Measurements from ENCODE around the gene UQCR10.
"Not testable (repeated sequence)": the region's sequence is repeated elsewhere in the genome, so short reads cannot be mapped to it uniquely, and the experiment has no call there.

The UQCR10 gene

DNA sequence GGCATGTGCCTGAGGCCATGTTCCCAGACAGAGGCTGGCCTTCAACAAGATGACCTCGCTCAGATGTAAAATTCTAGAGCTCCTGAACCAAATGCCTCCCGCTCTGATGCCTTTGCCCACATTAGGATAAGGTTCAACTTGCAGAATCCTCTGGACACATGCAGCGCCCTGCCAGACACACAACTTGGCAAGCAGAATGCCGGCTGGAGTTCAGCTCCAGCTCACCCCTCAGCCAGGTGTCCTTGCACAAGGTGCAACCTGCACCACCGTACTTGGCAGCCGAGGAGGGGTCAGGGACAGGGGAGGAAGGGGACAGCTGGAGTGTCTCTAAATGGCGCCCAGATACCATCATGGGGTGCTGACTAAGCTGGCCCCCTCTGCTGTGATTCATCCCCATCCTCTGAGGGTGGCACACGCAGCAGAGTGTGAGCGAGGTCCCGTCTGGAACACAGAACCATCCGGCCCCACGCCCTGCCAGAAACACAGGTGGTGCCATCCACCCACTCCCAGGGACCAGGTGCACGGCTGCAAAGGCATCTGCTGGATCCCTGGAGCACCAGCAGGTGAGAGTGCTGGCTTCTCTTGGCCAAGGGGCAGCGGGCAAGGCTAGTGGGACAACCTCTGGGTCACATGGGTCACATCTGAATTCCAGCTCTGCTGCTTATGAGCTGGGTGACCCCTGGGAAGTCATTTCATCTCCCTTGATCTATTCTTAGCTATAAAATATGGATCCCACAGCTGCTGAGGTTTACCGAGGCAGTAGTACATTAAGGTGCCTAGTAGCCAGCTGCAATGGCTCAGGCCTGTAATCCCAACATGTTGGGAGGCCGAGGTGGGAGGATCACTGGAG lies 13.1 kb upstream of the UQCR10 start:
- TF ChIP-seq, protein P1, sequence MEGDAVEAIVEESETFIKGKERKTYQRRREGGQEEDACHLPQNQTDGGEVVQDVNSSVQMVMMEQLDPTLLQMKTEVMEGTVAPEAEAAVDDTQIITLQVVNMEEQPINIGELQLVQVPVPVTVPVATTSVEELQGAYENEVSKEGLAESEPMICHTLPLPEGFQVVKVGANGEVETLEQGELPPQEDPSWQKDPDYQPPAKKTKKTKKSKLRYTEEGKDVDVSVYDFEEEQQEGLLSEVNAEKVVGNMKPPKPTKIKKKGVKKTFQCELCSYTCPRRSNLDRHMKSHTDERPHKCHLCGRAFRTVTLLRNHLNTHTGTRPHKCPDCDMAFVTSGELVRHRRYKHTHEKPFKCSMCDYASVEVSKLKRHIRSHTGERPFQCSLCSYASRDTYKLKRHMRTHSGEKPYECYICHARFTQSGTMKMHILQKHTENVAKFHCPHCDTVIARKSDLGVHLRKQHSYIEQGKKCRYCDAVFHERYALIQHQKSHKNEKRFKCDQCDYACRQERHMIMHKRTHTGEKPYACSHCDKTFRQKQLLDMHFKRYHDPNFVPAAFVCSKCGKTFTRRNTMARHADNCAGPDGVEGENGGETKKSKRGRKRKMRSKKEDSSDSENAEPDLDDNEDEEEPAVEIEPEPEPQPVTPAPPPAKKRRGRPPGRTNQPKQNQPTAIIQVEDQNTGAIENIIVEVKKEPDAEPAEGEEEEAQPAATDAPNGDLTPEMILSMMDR (conservative IDR thresholded peaks at IDR 0.05; ENCODE audit: low read depth, low read length) = no peak
- no peak for DNase-seq (ENCODE audit: low read depth)
- no peak overlapping the region for H3K4me3 ChIP-seq (ENCODE audit: low read length)

- H3K4me3 ChIP-seq (ENCODE audit: low read length); DNase-seq (ENCODE audit: low read depth): not testable (repeated sequence)
Observed at GRCh38 chr22:29754658-29755395, 12.3 kb upstream of the UQCR10 start.

DNA sequence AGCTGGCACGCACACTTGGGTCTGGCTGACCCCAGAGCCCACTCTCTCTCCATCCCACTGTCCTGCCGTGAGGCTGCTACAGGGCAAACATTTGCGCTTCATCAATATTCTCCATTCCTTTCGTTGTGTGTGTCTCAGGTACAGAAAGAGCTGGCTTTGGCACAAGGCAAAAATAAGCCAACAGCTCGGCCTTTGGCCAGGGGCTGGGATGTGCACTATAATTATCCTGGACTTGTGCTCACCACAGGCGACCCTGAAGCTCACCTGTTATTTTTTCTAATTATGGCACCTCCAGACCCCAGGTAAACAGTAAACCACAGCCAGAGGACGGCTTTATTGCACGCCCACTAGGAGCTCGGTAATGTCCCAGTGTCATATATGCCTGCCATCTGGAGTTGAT lies 11.3 kb upstream of the UQCR10 start:
- TF ChIP-seq, protein P1 (conservative IDR thresholded peaks at IDR 0.05; ENCODE audit: low read depth, low read length) = no peak
- DNase-seq (ENCODE audit: low read depth) = no peak
- no peak overlapping the region for H3K4me3 ChIP-seq (ENCODE audit: low read length)

- TF ChIP-seq, protein P1 (conservative IDR thresholded peaks at IDR 0.05; ENCODE audit: low read depth, low read length) = no peak
- DNase-seq (ENCODE audit: low read depth) = no peak
- H3K4me3 ChIP-seq (ENCODE audit: low read length) = no peak overlapping the region
Observed at GRCh38 chr22:29756341-29756740, 10.8 kb upstream of the UQCR10 start.

DNA sequence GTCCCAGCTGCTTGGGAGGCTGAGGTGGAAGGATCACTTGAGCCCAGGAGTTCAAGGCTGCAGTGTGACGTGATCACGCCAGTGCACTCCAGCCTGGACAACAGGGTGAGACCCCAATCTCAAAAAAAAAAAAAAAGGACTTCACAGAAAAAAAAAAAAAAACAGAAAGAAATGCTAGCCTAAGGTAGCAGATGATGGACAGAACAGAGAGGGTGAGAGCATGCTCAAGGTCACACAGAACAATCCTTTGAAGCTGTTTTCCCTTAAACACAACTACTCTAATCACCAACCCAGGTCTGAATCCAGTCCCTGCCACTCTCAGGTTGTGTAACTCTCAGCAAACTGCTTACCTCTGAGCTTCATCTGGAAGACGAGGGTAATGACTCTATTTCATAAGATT lies 10.1 kb upstream of the UQCR10 start:
- no peak for DNase-seq (ENCODE audit: low read depth)
- TF ChIP-seq, protein P1 (conservative IDR thresholded peaks at IDR 0.05; ENCODE audit: low read depth, low read length) = no peak
- H3K4me3 ChIP-seq (ENCODE audit: low read length) = no peak overlapping the region

GRCh38 chr22:29758068-29758622 lies 9.0 kb upstream of the UQCR10 start:
- TF ChIP-seq, protein P1 (conservative IDR thresholded peaks at IDR 0.05; ENCODE audit: low read depth, low read length) = no peak
- DNase-seq (ENCODE audit: low read depth) = no peak
- no peak overlapping the region for H3K4me3 ChIP-seq (ENCODE audit: low read length)

DNA sequence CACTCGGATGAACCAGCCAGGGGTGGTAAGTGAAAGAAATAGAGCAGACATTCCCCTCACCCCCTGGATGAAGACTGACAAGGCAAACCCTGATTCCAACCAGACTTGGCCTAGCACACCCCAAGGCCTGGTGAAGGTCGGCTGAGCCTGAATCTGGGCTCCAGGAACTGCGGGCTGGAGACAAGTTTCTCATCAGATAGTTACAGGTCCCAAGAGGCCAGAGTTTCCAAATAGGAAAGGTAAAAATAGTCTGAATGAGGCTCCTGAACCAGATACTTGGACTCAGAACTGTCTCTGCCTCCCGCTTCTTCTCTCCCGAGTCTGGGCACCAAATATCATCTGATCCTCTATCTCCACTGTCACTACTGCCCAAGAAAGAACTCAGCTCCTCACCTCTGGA lies 8.2 kb upstream of the UQCR10 start:
- no peak for DNase-seq (ENCODE audit: low read depth)
- no peak overlapping the region for H3K4me3 ChIP-seq (ENCODE audit: low read length)
- TF ChIP-seq, protein P1 (conservative IDR thresholded peaks at IDR 0.05; ENCODE audit: low read depth, low read length) = no peak

Measured in retinal pigment epithelial cell (primary cell).